K562 (cell line): ENCODE data around the gene TRIP10. TPM values are rescaled to one million over a fixed set of nuclear protein-coding genes. Genes with fewer than 3 reads are reported as not detected.

ENCODE experiments used
- ATAC-seq: fragments of 200-7000 bp; cut with Tn5 transposase; 3 replicates; pipeline ENCODE4 v1.9.1; 2020; ENCODE audit warnings: moderate library complexity
- BruUV-seq: library from RNA; stranded (reverse); fragments of 400-500 nt; replicated peaks from 2 replicates; lab custom pipeline; 2021; lab: Mats Ljungman, UMichigan
- CTCF ChIA-PET: fragments of 300-600 bp; formaldehyde crosslinking; extraction: SDS; loops from one replicate; lab custom pipeline; 2021; ENCODE audit warnings: low intra/inter-chr PET ratio; lab: Yijun Ruan, JAX
- POLR2A ChIA-PET: fragments of 300-600, 350-650 bp; sonication (Branson Sonifier 250); formaldehyde crosslinking; extraction: SDS; loops from one replicate; lab custom pipeline; 2021; ENCODE audit warnings: antibody characterized with exemption, inconsistent platforms; lab: Yijun Ruan, JAX
- DNase-seq, 4 experiments: peaks; one replicate each; pipeline versions ENCODE4 v3.0.0 to v3.0.0-alpha.2; 2011 to 2018; ENCODE audit warnings: low spot score in 3 of 4, mixed read lengths in 3 of 4; ENCODE audit errors: extremely low read depth in 1 of 4
- FAIRE-seq: peaks from 2 replicates; lab custom pipeline; 2011; peaks lifted over from hg19 to GRCh38; lab: Jason Lieb, UNC
- H2AFZ ChIP-seq: 2 replicates; pipeline ENCODE4 v1.6.0; 2011; ENCODE audit warnings: low read depth, low read length, control low read depth, inconsistent platforms
- H3K27ac ChIP-seq: fragments of 200-600 bp; 3 replicates; pipeline ENCODE4 v1.8.0; 2011; ENCODE audit warnings: low read depth, mild to moderate bottlenecking, control low read depth, inconsistent platforms, low read length, moderate library complexity, mixed read lengths; ENCODE audit errors: extremely low read depth
- H3K27me3 ChIP-seq, 2 experiments: fragments of 300-600 bp in 1 of 2; 2 replicates in 1 of 2; 3 replicates in 1 of 2; pipeline versions ENCODE4 v1.6.0 to v1.8.0; 2011; ENCODE audit warnings: inconsistent platforms in 2 of 2, low read length in 2 of 2, mild to moderate bottlenecking in 1 of 2, mixed read lengths in 1 of 2, moderate library complexity in 1 of 2; ENCODE audit not compliant: control insufficient read depth in 2 of 2, insufficient read depth in 2 of 2
- H3K36me3 ChIP-seq: fragments of 300-600 bp; 3 replicates; pipeline ENCODE4 v1.8.0; 2011; ENCODE audit warnings: mild to moderate bottlenecking, low read length, inconsistent platforms; ENCODE audit not compliant: control insufficient read depth, insufficient read depth
- H3K4me1 ChIP-seq, 2 experiments: fragments of 200-600 bp in 1 of 2; replicated peaks in 1 of 2; 2 replicates in 1 of 2; 3 replicates in 1 of 2; pipeline versions ENCODE4 v1.5.1 to v1.8.0; 2011; ENCODE audit warnings: inconsistent platforms in 2 of 2, low read length in 2 of 2, mild to moderate bottlenecking in 1 of 2, mixed read lengths in 1 of 2, moderate library complexity in 1 of 2; ENCODE audit not compliant: control insufficient read depth in 2 of 2, insufficient read depth in 2 of 2
- H3K4me2 ChIP-seq: 2 replicates; pipeline ENCODE4 v1.6.1; 2011; ENCODE audit warnings: low read length, control low read depth, inconsistent platforms, mixed read lengths; ENCODE audit not compliant: insufficient read depth
- H3K4me3 ChIP-seq: fragments of 200-600 bp; sonication (generic), shearing (Covaris generic); 2 replicates; pipeline ENCODE4 v1.5.1; 2016; ENCODE audit warnings: control low read depth, inconsistent platforms
- H3K79me2 ChIP-seq: fragments of 200-600 bp; 3 replicates; pipeline ENCODE4 v1.8.0; 2011; ENCODE audit warnings: low read length, inconsistent platforms; ENCODE audit not compliant: control insufficient read depth, insufficient read depth
- H3K9ac ChIP-seq, 2 experiments: 2 replicates each; pipeline versions ENCODE4 v1.6.0 to v1.6.1; 2011; ENCODE audit warnings: low read depth in 2 of 2, low read length in 2 of 2, control low read depth in 1 of 2, inconsistent platforms in 1 of 2, mild to moderate bottlenecking in 1 of 2, mixed read lengths in 1 of 2; ENCODE audit not compliant: insufficient read depth in 1 of 2
- H3K9me1 ChIP-seq: one replicate; pipeline ENCODE4 v1.6.0; 2011; ENCODE audit warnings: inconsistent platforms, mild to moderate bottlenecking, low read length, moderate library complexity; ENCODE audit not compliant: control insufficient read depth, insufficient read depth
- H3K9me3 ChIP-seq: replicated peaks from 2 replicates; pipeline ENCODE4 v1.5.1; 2011; ENCODE audit warnings: low read depth, low read length, inconsistent platforms; ENCODE audit not compliant: control insufficient read depth, insufficient read depth
- H4K20me1 ChIP-seq: replicated peaks from 2 replicates; pipeline ENCODE4 v1.6.1; 2011; ENCODE audit warnings: low read length, inconsistent platforms, mixed read lengths; ENCODE audit not compliant: control insufficient read depth, insufficient read depth
- ARHGAP35 ChIP-seq: fragments of 450-650 bp; IDR thresholded peaks from 2 replicates; pipeline ENCODE4 v1.6.1; 2018; ENCODE audit not compliant: partially characterized antibody
- IFI16 ChIP-seq: fragments of 250-450 bp; sonication (Bioruptor Pico); IDR thresholded peaks from 2 replicates; pipeline ENCODE4 v2.1.2; 2022; ENCODE audit warnings: mild to moderate bottlenecking, inconsistent platforms
- MXD1 ChIP-seq: fragments of 250-450 bp; sonication (Bioruptor Pico); IDR thresholded peaks from 2 replicates; pipeline ENCODE4 v1.8.0; 2021; ENCODE audit warnings: borderline replicate concordance, mild to moderate bottlenecking, moderate library complexity; ENCODE audit not compliant: poor library complexity, severe bottlenecking
- RBM25 ChIP-seq: fragments of 200-400 bp; formaldehyde crosslinking; IDR thresholded peaks from 2 replicates; pipeline ENCODE4 v1.6.1; 2018; ENCODE audit warnings: low read length, low read depth, moderate library complexity; ENCODE audit not compliant: severe bottlenecking
- SOX6 ChIP-seq: fragments of 450-650 bp; IDR thresholded peaks from 2 replicates; pipeline ENCODE4 v1.6.1; 2014; ENCODE audit warnings: mild to moderate bottlenecking
- SREBF1 ChIP-seq: fragments of 150-350 bp; IDR thresholded peaks from 2 replicates; pipeline ENCODE4 v1.6.1; 2014; ENCODE audit warnings: antibody characterized with exemption, low read depth, low read length, borderline replicate concordance
- ZFPM2 ChIP-seq: fragments of 250-450 bp; sonication (Bioruptor Pico); IDR thresholded peaks from 2 replicates; pipeline ENCODE4 v1.5.1; 2022; ENCODE audit warnings: mild to moderate bottlenecking
- ZKSCAN8 ChIP-seq: fragments of 200-800 bp; sonication (Bioruptor generic); IDR thresholded peaks from 2 replicates; pipeline ENCODE4 v1.6.1; 2016; ENCODE audit warnings: missing genetic modification characterization, missing compliant biosample characterization
- WGBS: fragments of 100-300 bp; shearing (Covaris generic); methylation state at CpG from one replicate; pipeline ENCODE4 v1.1.6; 2016; ENCODE audit warnings: low coverage, mixed read lengths; ENCODE audit not compliant: insufficient coverage; ENCODE audit errors: missing lambda C conversion rate; 5-methylcytosine and 5-hydroxymethylcytosine counted together
- in situ Hi-C: fragments of 300-500 bp; cut with MboI; formaldehyde crosslinking; loops from 4 replicates; pipeline ENCODE4 v1.15.0; 2018; ENCODE audit warnings: inconsistent platforms, mixed read lengths
- intact Hi-C: fragments of 100-400 bp; cut with micrococcal nuclease; formaldehyde crosslinking; loops from 2 replicates; pipeline ENCODE4 v1.14.2; 2022
- polyA plus RNA-seq, 8 experiments: library from polyadenylated mRNA; depleted of rRNA in 4 of 8; stranded (reverse) in 5 of 8; unstranded in 3 of 8; fragments of >200 nt; fragmentation: Nextera tagmentation in 2 of 8; fragmentation: Illumina TruSeq in 1 of 8; extraction: Ambion mirVana in 2 of 8; extraction: Trizol in 1 of 8; gene quantifications; 2 replicates each; pipeline versions ENCODE4 v1.2.1 to v1.2.3, GENCODE V29; 2011 to 2014; ENCODE audit warnings: inconsistent platforms in 1 of 8, missing spikeins in 1 of 8
- total RNA-seq, 7 experiments: library from RNA; depleted of rRNA in 6 of 7; stranded (reverse); fragments of >200 nt in 6 of 7; fragmentation: Illumina TruSeq in 2 of 7; extraction: Trizol in 2 of 7; gene quantifications; 2 replicates each; pipeline versions ENCODE4 v1.2.1 to v1.2.3, GENCODE V29; 2011 to 2021; ENCODE audit warnings: low replicate concordance in 1 of 7
- TF ChIP-seq, protein P1 (sequence below): sonication (generic); formaldehyde crosslinking; IDR thresholded peaks from 2 replicates; pipeline ENCODE4 v1.8.1; 2023; ENCODE audit warnings: mild to moderate bottlenecking, missing genetic modification reagents, moderate library complexity
- TF ChIP-seq, protein P2 (sequence below): fragments of 250-450 bp; sonication (Bioruptor Pico); IDR thresholded peaks from 2 replicates; pipeline ENCODE4 v1.5.0; 2021; ENCODE audit warnings: mild to moderate bottlenecking, moderate library complexity

TRIP10 gene
- total and polyA plus RNA-seq, 9 of the 15 experiments (the other 6 are each of a cell fraction or from before 2014, with no cell fraction given): 1.2 to 66.8 (median 36.1) TPM

DNA sequence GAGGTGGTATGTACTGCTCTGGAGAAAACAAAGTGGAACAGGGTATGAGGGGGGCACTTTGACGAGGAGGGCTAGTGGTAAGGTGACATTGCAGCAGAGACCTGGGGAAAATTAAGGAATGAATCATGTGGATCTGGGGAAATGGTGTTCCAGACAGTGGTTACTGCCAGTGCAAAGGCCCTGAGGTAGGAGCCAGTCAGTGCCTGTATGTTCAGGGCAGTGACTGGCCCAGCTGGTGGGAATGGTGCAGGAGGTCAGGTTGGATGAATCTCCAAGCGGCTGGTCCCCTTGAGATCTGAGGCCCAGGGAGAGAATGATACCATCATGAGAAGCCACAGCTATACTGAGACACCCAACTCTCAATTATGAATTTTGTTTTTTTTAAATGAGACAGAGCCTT lies 38.0 kb downstream of the TRIP10 start:
- no peak for ATAC-seq
- H4K20me1 ChIP-seq: 0 out of 2 replicates have a peak, but pooled peaks cover 3% of the 10 kb centered on the region
- H3K4me1 ChIP-seq: peaks cover 6 to 26% of the 10 kb centered on the region in 2 experiments; a peak in 4 of 5 replicates
- H3K9ac ChIP-seq: no peak overlapping the region
- H3K36me3 ChIP-seq: no peaks in the 10 kb centered on the region
- FAIRE-seq: no peak
- in situ Hi-C loops: no loop called here
- CTCF ChIA-PET: no interaction called here
- no peak overlapping the region for H3K4me3 ChIP-seq
- no peaks in the 10 kb centered on the region for H3K9me3 ChIP-seq
- H3K79me2 ChIP-seq: peaks cover 14% of the 10 kb centered on the region; the same call in 2 of the 3 replicates
- WGBS: 30% methylated on average over 2 of the region's 2 CpGs
- TF ChIP-seq SOX6: no peak
- peak; percentile 76 for TF ChIP-seq RBM25
- TF ChIP-seq, all 486 proteins: peak for 1
- H3K27ac ChIP-seq: no peak overlapping the region
- no TSS peak for BruUV-seq
- H3K27me3 ChIP-seq: no peaks in the 10 kb centered on the region
- POLR2A ChIA-PET: interaction anchor here (0.6 kb wide), 1 partner anchor 12 kb away, joined by 3 read pairs; no protein-coding TSS in a partner anchor
- H3K4me2 ChIP-seq: no peak overlapping the region
- no peaks in the 10 kb centered on the region for H3K9me1 ChIP-seq
- intact Hi-C loops: no loop called here
- DNase-seq: no peak
- H2AFZ ChIP-seq: no peak overlapping the region

GRCh38 chr19:6778386-6778785 lies 38.9 kb downstream of the TRIP10 start:
- no peak overlapping the region for H3K4me2 ChIP-seq
- no peaks in the 10 kb centered on the region for H3K27me3 ChIP-seq
- H3K9me1 ChIP-seq: no peaks in the 10 kb centered on the region
- no peaks in the 10 kb centered on the region for H3K9me3 ChIP-seq
- no peaks in the 10 kb centered on the region for H3K36me3 ChIP-seq
- H3K9ac ChIP-seq: no peak overlapping the region
- ATAC-seq: peak; percentile 54; the same call in 2 of the 3 replicates
- ChIA-PET CTCF (no interaction called here), POLR2A (interaction anchor here (0.7 to 1.2 kb wide), 2 partner anchors 40 to 812 kb away, joined by 3 read pairs; no protein-coding TSS in a partner anchor)
- H2AFZ ChIP-seq: no peak overlapping the region
- H3K27ac ChIP-seq: no peak overlapping the region; the same call in 2 of the 3 replicates
- no peak overlapping the region for H3K4me3 ChIP-seq
- H3K4me1 ChIP-seq: peaks cover 6 to 16% of the 10 kb centered on the region in 2 experiments; a peak in 4 of 5 replicates
- in situ Hi-C loops (no loop called here), intact Hi-C loops (no loop called here)
- 9% methylated on average over 4 of the region's 4 CpGs for WGBS
- no peak for DNase-seq
- 0 out of 2 replicates have a peak, but pooled peaks cover 3% of the 10 kb centered on the region for H4K20me1 ChIP-seq
- peaks cover 7% of the 10 kb centered on the region; the same call in 1 of the 3 replicates for H3K79me2 ChIP-seq
- no TSS peak for BruUV-seq
- peak; percentile 32 for FAIRE-seq
- TF ChIP-seq MXD1 (CRISPR knock-in tag) (no peak), ZFPM2 (CRISPR knock-in tag) (no peak), ZKSCAN8 (CRISPR knock-in tag) (no peak), IFI16 (CRISPR knock-in tag) (no peak), SREBF1 (no peak), ARHGAP35 (no peak)
- TF ChIP-seq, protein P1, sequence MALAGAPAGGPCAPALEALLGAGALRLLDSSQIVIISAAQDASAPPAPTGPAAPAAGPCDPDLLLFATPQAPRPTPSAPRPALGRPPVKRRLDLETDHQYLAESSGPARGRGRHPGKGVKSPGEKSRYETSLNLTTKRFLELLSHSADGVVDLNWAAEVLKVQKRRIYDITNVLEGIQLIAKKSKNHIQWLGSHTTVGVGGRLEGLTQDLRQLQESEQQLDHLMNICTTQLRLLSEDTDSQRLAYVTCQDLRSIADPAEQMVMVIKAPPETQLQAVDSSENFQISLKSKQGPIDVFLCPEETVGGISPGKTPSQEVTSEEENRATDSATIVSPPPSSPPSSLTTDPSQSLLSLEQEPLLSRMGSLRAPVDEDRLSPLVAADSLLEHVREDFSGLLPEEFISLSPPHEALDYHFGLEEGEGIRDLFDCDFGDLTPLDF (CRISPR knock-in tag): no peak
- TF ChIP-seq, protein P2, sequence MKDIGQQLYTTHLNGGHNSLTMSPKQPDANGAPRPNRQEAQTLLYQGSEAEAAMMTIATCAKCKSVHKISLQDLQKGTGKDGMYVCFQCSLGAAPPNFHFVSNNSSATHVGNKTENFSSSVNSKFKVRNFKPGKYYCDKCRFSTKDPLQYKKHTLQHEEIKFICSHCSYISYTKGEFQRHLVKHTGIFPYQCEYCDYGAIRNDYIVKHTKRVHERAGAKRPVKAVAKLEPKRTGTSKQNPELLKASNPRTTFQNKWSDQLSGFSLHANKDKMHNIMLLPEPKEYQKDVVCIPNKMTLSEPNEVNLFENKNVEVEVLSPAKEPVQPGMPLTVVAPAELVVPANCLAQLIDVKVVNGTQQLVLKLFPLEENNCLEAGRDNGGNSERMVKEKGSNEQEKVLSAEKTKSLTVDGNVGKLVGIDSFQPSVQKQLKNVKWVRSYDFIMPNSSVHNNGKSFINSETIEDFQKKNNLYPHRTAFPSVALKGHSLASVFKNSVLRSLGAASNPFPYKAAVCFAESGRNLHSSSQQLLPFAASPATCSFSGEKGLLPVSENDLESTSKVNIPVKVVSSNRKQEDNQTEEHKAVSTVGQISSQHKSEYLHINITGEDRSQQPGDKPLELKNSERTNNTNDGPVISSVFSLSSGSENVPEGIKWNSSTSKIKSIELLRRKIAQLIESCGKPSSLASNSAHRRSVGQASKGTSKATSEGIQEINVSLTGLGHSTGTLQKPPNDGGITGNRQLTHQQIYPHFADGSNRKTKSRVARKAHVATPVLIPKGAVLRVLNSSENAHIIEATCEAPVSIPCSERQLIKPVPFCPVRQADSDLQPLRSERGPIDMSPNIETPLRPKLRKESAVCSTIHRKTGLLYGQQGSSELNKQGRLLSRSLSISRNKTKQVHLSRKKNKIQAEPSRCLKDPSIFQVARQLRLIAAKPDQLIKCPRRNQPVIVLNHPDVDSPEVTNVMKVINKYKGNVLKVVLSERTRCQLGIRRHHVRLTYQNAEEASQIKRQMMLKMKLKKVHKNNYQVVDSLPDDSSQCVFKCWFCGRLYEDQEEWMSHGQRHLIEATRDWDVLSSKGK: no peak
